Right lobe of liver (tissue), 4 donors: ENCODE measurements around the gene TJP1.
"Not testable (repeated sequence)": the region's sequence is repeated elsewhere in the genome, so short reads cannot be mapped to it uniquely, and the experiment has no call there.

ENCODE experiments used
- CTCF ChIP-seq, 4 donors: fragments of 200-600 bp in 3 of 4; fragments of 450-650 bp in 1 of 4; IDR thresholded peaks; one replicate each; pipeline versions ENCODE4 v1.5.1 to v1.8.0; 2016 to 2022; ENCODE audit warnings: antibody characterized with exemption in 4 of 4, mild to moderate bottlenecking in 2 of 4
- POLR2A ChIP-seq: fragments of 450-650 bp; IDR thresholded peaks from one replicate; pipeline ENCODE4 v1.6.1; 2017; ENCODE audit warnings: antibody characterized with exemption, mild to moderate bottlenecking
- donor health status: DM: no; HTN: no; CAD: no.
- donor health status: DM: no; HTN: no; CAD: no.
- donor health status: DM: no; HTN: yes; CAD: no.

- not testable (repeated sequence) for TF ChIP-seq CTCF (IDR thresholded peaks at IDR 0.05); POLR2A
Observed at GRCh38 chr15:29672046-29672445, 150.2 kb downstream of the TJP1 start.
